AG08395 (cell line): Measurements from ENCODE around the gene GRIK4.

Experiments used
- DNase-seq: peaks from one replicate; pipeline ENCODE4 v3.0.0; 2012; ENCODE audit warnings: mixed read lengths, low spot score

Gene GRIK4

GRCh38 chr11:120547811-120548681 is 36.5 kb downstream of the GRIK4 start:
- DNase-seq, result peak; percentile 98

GRCh38 chr11:120548682-120549209 is 37.2 kb downstream of the GRIK4 start:
- no peak for DNase-seq

GRCh38 chr11:120549346-120549745 is 37.8 kb downstream of the GRIK4 start:
- no peak for DNase-seq

GRCh38 chr11:120550007-120550406 is 38.5 kb downstream of the GRIK4 start:
- no peak for DNase-seq

- no peak for DNase-seq
These were observed 39.6 kb downstream of the GRIK4 start for GRCh38 chr11:120551191-120551590.

GRCh38 chr11:120554766-120555432 is 43.4 kb downstream of the GRIK4 start:
- DNase-seq, result no peak

- DNase-seq, result no peak
These were observed 43.9 kb downstream of the GRIK4 start for GRCh38 chr11:120555433-120555773.

- DNase-seq, result no peak
These were observed 45.2 kb downstream of the GRIK4 start for GRCh38 chr11:120556797-120557196.

GRCh38 chr11:120558744-120559431 is 47.3 kb downstream of the GRIK4 start:
- no peak for DNase-seq

- no peak for DNase-seq
These were observed 49.7 kb downstream of the GRIK4 start for GRCh38 chr11:120561286-120561685.

GRCh38 chr11:120562806-120563425 is 51.4 kb downstream of the GRIK4 start:
- DNase-seq, result peak; percentile 32

GRCh38 chr11:120563703-120564572 is 52.4 kb downstream of the GRIK4 start:
- DNase-seq, result no peak

- peak; percentile 67 for DNase-seq
These were observed 53.2 kb downstream of the GRIK4 start for GRCh38 chr11:120564573-120565311.

- DNase-seq, result no peak
These were observed 54.1 kb downstream of the GRIK4 start for GRCh38 chr11:120565466-120566155.

- no peak for DNase-seq
These were observed 54.6 kb downstream of the GRIK4 start for GRCh38 chr11:120566176-120566575.

- DNase-seq, result no peak
These were observed 57.2 kb downstream of the GRIK4 start for GRCh38 chr11:120568572-120569307.

GRCh38 chr11:120569861-120570260 is 58.3 kb downstream of the GRIK4 start:
- DNase-seq, result no peak

GRCh38 chr11:120571476-120571875 is 59.9 kb downstream of the GRIK4 start:
- no peak for DNase-seq

GRCh38 chr11:120573756-120574354 is 62.3 kb downstream of the GRIK4 start:
- DNase-seq, result no peak
